Parathyroid adenoma (tissue), 2 donors: Measurements from ENCODE around the gene TAF1B.
A peak's percentile ranks its signal among the peaks of the same experiment; 100 is the strongest.

Experiments
- H2AFZ ChIP-seq: fragments of 300-600 bp; sonication (generic); one replicate; pipeline ENCODE4 v1.7.0; 2017; ENCODE audit warnings: antibody characterized with exemption, mild to moderate bottlenecking
- H3K27ac ChIP-seq: fragments of 300-600 bp; sonication (generic); one replicate; pipeline ENCODE4 v1.7.0; 2017
- H3K27me3 ChIP-seq: fragments of 300-600 bp; sonication (generic); one replicate; pipeline ENCODE4 v1.7.0; 2017; ENCODE audit warnings: low read length; ENCODE audit not compliant: control insufficient read depth, insufficient read depth
- H3K36me3 ChIP-seq: fragments of 300-600 bp; sonication (generic); one replicate; pipeline ENCODE4 v1.7.0; 2017; ENCODE audit warnings: low read length; ENCODE audit not compliant: control insufficient read depth, insufficient read depth
- H3K4me1 ChIP-seq: fragments of 300-600 bp; sonication (generic); one replicate; pipeline ENCODE4 v1.7.0; 2017; ENCODE audit warnings: control low read depth
- H3K4me2 ChIP-seq: fragments of 300-600 bp; sonication (generic); one replicate; pipeline ENCODE4 v1.7.0; 2017; ENCODE audit warnings: low read length
- H3K4me3 ChIP-seq: fragments of 300-600 bp; sonication (generic); one replicate; pipeline ENCODE4 v1.7.0; 2017; ENCODE audit warnings: low read depth, low read length
- H3K79me2 ChIP-seq: fragments of 300-600 bp; sonication (generic); one replicate; pipeline ENCODE4 v1.7.0; 2017; ENCODE audit warnings: control low read depth
- H3K9ac ChIP-seq: fragments of 300-600 bp; sonication (generic); one replicate; pipeline ENCODE4 v1.7.0; 2017; ENCODE audit warnings: mild to moderate bottlenecking
- H3K9me3 ChIP-seq: fragments of 300-600 bp; sonication (generic); one replicate; pipeline ENCODE4 v1.7.0; 2017; ENCODE audit warnings: low read length; ENCODE audit not compliant: control insufficient read depth
- CTCF ChIP-seq: fragments of 300-600 bp; sonication (generic); IDR thresholded peaks from one replicate; pipeline ENCODE4 v1.7.0; 2017; ENCODE audit warnings: antibody characterized with exemption, mild to moderate bottlenecking
- donor health status: primary hyperparathyroidism.

The TAF1B gene

GRCh38 chr2:9951522-9952285 lies 108.4 kb downstream of the TAF1B start, which contains the start of gene GRHL1:
Gene GRHL1, plus strand, starts transcription at chr2:9951693. Its CDS starts 141 bp downstream, at chr2:9951834.
- Histone ChIP-seq H3K9ac (no peak within 1 kb of the TSS), H3K79me2 (peaks cover 9% of the 10 kb centered on the region), H2AFZ (peak within 1 kb of the TSS; percentile 85), H3K4me2 (peak within 1 kb of the TSS; percentile 87), H3K27me3 (no peaks in the 10 kb centered on the region), H3K36me3 (no peaks in the 10 kb centered on the region), H3K27ac (peak within 1 kb of the TSS; percentile 66), H3K4me1 (no peaks in the 10 kb centered on the region), H3K4me3 (peak within 1 kb of the TSS; percentile 64), H3K9me3 (no peaks in the 10 kb centered on the region)
- TF ChIP-seq CTCF, result no peak

- H3K79me2 ChIP-seq, result peaks cover 15% of the 10 kb centered on the region
- no peaks in the 10 kb centered on the region for H3K36me3 ChIP-seq
- H3K9ac ChIP-seq, result no peak overlapping the region
- H3K9me3 ChIP-seq, result no peaks in the 10 kb centered on the region
- peak overlapping the region; percentile 64 for H3K4me3 ChIP-seq
- H2AFZ ChIP-seq, result peak overlapping the region; percentile 62
- TF ChIP-seq CTCF, result no peak
- H3K4me2 ChIP-seq, result peak overlapping the region; percentile 87
- no peaks in the 10 kb centered on the region for H3K27me3 ChIP-seq
- H3K27ac ChIP-seq, result peak overlapping the region; percentile 66
- H3K4me1 ChIP-seq, result no peaks in the 10 kb centered on the region
Observed at GRCh38 chr2:9952286-9952737, 109.0 kb downstream of the TAF1B start.

- H3K4me1 ChIP-seq, result no peaks in the 10 kb centered on the region
- no peak for TF ChIP-seq CTCF
- peak overlapping the region; percentile 64 for H3K4me3 ChIP-seq
- H2AFZ ChIP-seq, result no peak overlapping the region
- H3K36me3 ChIP-seq, result no peaks in the 10 kb centered on the region
- no peaks in the 10 kb centered on the region for H3K9me3 ChIP-seq
- H3K4me2 ChIP-seq, result peak overlapping the region; percentile 87
- no peaks in the 10 kb centered on the region for H3K27me3 ChIP-seq
- peaks cover 21% of the 10 kb centered on the region for H3K79me2 ChIP-seq
- H3K9ac ChIP-seq, result no peak overlapping the region
- H3K27ac ChIP-seq, result peak overlapping the region; percentile 66
Observed at GRCh38 chr2:9952856-9953503, 109.7 kb downstream of the TAF1B start.

GRCh38 chr2:9954136-9954535 lies 110.9 kb downstream of the TAF1B start:
- H3K4me1 ChIP-seq, result no peaks in the 10 kb centered on the region
- no peak overlapping the region for H3K9ac ChIP-seq
- no peaks in the 10 kb centered on the region for H3K36me3 ChIP-seq

More at GRCh38 chr2:9954136-9954535, 110.9 kb downstream of the TAF1B start:
- H3K4me2 ChIP-seq, result no peak overlapping the region
- no peaks in the 10 kb centered on the region for H3K9me3 ChIP-seq
- peaks cover 24% of the 10 kb centered on the region for H3K79me2 ChIP-seq
- H3K27ac ChIP-seq, result no peak overlapping the region
- no peaks in the 10 kb centered on the region for H3K27me3 ChIP-seq
- no peak for TF ChIP-seq CTCF
- no peak overlapping the region for H2AFZ ChIP-seq
- no peak overlapping the region for H3K4me3 ChIP-seq
